HG03442 (cell line): ENCODE data around the gene CWC27.

ENCODE experiments used
- ATAC-seq: cut with Tn5 transposase; IDR thresholded peaks from one replicate; pipeline ENCODE4 v1.9.1; 2021; ENCODE audit warnings: mild to moderate bottlenecking, moderate library complexity; ENCODE audit not compliant: unreplicated experiment

Gene CWC27

GRCh38 chr5:64971990-64972389, 203.3 kb downstream of the CWC27 start:
- ATAC-seq, result no peak

- no peak for ATAC-seq
Measured at GRCh38 chr5:64972591-64972990, 203.9 kb downstream of the CWC27 start.

GRCh38 chr5:64973215-64973614, 204.5 kb downstream of the CWC27 start:
- no peak for ATAC-seq

- ATAC-seq, result no peak
Measured at GRCh38 chr5:64977779-64978178, 209.0 kb downstream of the CWC27 start.

GRCh38 chr5:64978546-64978945, 209.8 kb downstream of the CWC27 start:
- ATAC-seq, result no peak

GRCh38 chr5:64979531-64979930, 210.8 kb downstream of the CWC27 start:
- no peak for ATAC-seq

GRCh38 chr5:64980176-64980575, 211.4 kb downstream of the CWC27 start:
- no peak for ATAC-seq

GRCh38 chr5:64987768-64988167, 219.0 kb downstream of the CWC27 start:
- ATAC-seq, result no peak

GRCh38 chr5:65009207-65009606, 240.5 kb downstream of the CWC27 start:
- no peak for ATAC-seq

- ATAC-seq, result no peak
Measured at GRCh38 chr5:65010841-65011240, 242.1 kb downstream of the CWC27 start.

GRCh38 chr5:65012301-65012892, 243.7 kb downstream of the CWC27 start:
- ATAC-seq, result no peak

GRCh38 chr5:65013166-65013565, 244.4 kb downstream of the CWC27 start:
- ATAC-seq, result no peak

GRCh38 chr5:65014769-65015168, 246.0 kb downstream of the CWC27 start:
- no peak for ATAC-seq

- ATAC-seq, result no peak
Measured at GRCh38 chr5:65015767-65016166, 247.0 kb downstream of the CWC27 start.

- ATAC-seq, result no peak
Measured at GRCh38 chr5:65017636-65018035, 248.9 kb downstream of the CWC27 start.

- ATAC-seq, result no peak
Measured at GRCh38 chr5:65018763-65019162, 250.0 kb downstream of the CWC27 start.

GRCh38 chr5:65020492-65020891, 251.8 kb downstream of the CWC27 start:
- ATAC-seq, result no peak

GRCh38 chr5:65021527-65022226, 252.9 kb downstream of the CWC27 start:
- ATAC-seq, result no peak

- no peak for ATAC-seq
Measured at GRCh38 chr5:65022932-65023331, 254.2 kb downstream of the CWC27 start.

GRCh38 chr5:65024681-65025080, 256.0 kb downstream of the CWC27 start:
- no peak for ATAC-seq

- ATAC-seq, result peak; percentile 53
Measured at GRCh38 chr5:65026816-65027548, 258.3 kb downstream of the CWC27 start.

GRCh38 chr5:65029178-65029577, 260.4 kb downstream of the CWC27 start:
- no peak for ATAC-seq
